Measurements from ENCODE around the gene RAPGEF1.

GRCh38 chr9:131769361-131769760 lies 29.5 kb upstream of the RAPGEF1 start:
- TF ChIP-seq POLR2A (IDR thresholded peaks at IDR 0.05; ENCODE audit: low read depth, low read length) (no peak), POLR2AphosphoS5 (IDR thresholded peaks at IDR 0.05; ENCODE audit: low read depth, low read length) (no peak), TAF1 (IDR thresholded peaks at IDR 0.05; ENCODE audit: low read depth, low read length) (no peak)
